Globus pallidus (tissue), 1 donor: ENCODE results near the gene PLPPR3.

Experiments used
- DNase-seq: peaks from one replicate; pipeline ENCODE4 v3.0.0-alpha.2; 2015; ENCODE audit warnings: low spot score

Gene PLPPR3

DNA sequence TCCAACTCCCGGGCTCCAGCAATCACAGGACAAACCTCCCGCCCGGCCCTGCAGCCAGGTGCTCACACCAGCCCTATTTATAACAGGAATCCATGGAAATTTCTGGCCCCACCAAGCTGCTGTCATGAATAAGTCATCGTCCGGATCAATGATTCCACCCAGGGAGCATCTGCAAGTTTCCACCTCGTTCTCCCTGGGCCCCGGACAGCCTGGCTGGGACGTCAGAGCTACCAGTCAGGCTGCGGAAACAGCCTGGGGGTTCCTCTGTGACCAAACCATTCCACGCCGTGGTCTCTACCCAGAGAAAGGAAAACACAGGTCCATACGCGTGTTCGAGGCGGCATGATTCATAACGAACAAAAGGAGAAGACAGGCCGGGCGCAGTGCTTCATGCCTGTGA lies 45.2 kb downstream of the PLPPR3 start:
- DNase-seq, result no peak

- no peak for DNase-seq
These were observed 48.9 kb downstream of the PLPPR3 start for GRCh38 chr19:772730-773436.

DNA sequence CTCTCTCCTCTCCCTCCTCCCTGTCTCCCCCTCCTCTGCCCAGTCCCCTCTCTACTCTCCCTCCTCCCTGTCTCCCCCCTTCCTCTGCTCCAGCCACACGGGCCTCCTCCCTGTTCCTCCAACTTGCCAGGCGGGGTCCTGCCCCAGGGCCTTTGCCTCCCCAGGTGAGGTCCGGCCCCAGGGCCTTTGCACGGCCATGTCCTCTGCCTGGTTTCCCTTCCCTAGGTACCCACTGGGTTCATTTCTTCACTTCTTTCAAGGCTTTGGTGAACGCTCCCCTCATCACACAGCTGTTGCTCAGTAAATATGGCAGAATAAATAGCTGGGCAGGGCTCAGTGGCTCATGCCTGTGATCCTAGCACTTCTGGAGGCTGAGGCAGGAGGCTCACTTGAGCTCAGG lies 49.7 kb downstream of the PLPPR3 start:
- no peak for DNase-seq

DNA sequence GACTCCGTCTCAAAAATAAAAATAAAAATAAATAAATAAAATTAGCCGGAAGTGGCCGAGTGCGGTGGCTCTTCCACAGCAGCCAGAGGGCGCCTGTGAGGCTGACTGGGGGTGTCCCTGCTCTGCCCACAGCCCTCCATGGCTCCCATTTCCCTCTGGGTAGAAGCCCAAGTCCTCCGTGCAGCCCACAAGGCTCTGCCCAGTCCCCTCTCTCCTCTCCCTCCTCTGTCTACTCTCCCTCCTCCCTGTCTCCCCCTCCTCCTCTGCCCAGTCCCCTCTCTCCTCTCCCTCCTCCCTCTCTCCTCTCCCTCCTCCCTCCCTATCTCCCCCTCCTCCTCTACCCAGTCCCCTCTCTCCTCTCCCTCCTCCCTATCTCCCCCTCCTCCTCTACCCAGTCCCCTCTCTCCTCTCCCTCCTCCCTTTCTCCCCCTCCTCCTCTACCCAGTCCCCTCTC lies 50.4 kb downstream of the PLPPR3 start:
- no peak for DNase-seq

DNA sequence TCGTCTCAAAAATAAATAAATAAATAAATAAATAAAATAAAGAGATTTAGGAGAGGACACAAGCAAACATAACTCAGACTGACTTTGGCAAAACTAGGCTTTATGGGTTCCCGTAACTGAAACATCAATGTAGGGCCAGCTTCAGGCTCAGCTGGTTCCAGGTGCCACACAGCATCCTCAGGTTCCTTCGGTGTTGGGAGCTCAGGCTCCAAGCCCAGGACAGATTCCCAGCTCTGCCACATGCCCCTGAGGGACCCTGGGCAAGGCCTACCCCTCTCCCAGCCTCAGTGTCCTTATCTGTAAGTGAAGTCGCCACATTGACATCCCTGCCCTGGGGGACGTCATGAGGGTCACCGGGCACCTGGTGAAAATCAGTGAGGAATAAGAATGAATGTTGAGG lies 52.1 kb downstream of the PLPPR3 start:
- DNase-seq, result no peak

DNA sequence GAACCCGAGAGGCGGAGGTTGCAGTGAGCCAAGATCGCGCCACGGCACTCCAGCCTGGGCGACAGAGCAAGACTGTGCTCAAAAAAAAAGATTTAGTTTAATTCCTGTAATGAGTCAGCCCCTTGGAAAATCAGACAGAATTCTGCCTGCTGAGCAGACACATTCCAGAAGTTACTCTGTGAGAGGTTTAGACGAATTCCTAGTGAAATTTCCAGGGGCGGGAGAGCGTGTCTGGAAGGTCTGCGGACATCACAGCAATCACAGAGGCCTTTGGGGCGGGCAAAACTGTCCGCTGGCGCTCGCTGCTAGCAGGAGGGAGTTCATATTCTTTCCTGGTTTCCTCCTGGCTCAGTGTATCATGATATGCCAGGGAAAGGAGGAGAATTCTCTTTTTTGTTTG lies 53.3 kb downstream of the PLPPR3 start:
- no peak for DNase-seq

DNA sequence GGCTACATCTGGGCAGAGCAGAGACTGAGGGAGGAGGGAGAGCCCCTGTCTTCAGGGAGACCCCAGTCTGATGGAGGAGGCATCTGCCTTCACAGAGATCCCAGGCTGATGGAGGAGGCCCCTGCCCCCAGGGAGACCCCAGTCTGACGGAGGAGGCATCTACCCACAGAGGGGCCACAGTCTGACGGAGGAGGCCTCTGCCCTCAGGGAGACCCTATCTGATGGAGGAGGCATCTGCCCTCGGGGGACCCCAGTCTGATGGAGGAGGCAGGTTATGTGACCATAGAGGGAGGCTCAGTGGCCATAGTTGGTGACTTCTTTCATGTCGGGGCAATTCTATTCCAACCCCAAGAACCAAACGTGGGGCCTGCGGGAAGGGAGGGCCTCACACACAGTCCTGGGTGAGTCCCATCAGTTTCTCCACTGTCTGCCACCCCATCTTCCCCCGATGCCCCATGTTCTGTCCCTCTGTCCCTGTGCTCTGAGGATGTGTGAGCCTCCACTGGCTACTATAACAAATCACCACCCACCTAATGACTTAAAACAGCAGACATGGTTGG lies 56.5 kb downstream of the PLPPR3 start:
- DNase-seq, result no peak

GRCh38 chr19:764301-764700 lies 57.5 kb downstream of the PLPPR3 start:
- DNase-seq, result no peak

- DNase-seq, result no peak
These were observed 57.9 kb downstream of the PLPPR3 start for GRCh38 chr19:763869-764268.

DNA sequence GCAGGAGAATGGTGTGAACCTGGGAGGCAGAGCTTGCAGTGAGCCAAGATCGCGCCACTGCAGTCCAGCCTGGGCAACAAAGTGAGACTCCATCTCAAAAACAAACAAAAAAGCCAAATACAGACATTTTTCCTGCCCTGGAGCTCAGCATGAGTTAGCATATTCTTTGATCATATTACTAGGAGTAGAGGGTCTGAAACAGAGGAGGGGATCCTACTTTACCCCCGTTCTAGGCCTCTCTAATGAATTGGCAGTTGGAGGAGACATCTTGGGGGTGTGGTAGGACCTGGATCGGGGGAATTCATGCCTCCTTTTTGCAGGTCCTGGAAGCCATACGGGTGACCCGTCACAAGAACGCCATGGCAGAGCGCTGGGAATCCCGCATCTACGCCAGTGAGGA lies 58.6 kb downstream of the PLPPR3 start:
- no peak for DNase-seq
